Heart right ventricle (tissue), 16 donors: Measurements from ENCODE around the gene TMEM164. TPM values are rescaled to one million over a fixed set of nuclear protein-coding genes. Genes with fewer than 3 reads are reported as not detected.

Experiments
- ATAC-seq, 8 donors: fragments of 200-7000 bp; cut with Tn5 transposase; one replicate each; pipeline ENCODE4 v1.9.1; 2020; ENCODE audit warnings: mild to moderate bottlenecking in 8 of 8, moderate library complexity in 8 of 8, moderate number of reproducible peaks in 1 of 8
- DNase-seq, 2 donors: peaks; one replicate each; pipeline ENCODE4 v3.0.0-alpha.2; 2020
- H3K27ac ChIP-seq, 10 donors: fragments of 200-600 bp; sonication (generic) in 2 of 10; one replicate each; pipeline versions ENCODE4 v1.5.0 to v1.8.0; 2020 to 2022; ENCODE audit warnings: mild to moderate bottlenecking in 3 of 10
- H3K27me3 ChIP-seq, 7 donors: fragments of 200-600 bp; one replicate each; pipeline ENCODE4 v1.8.0; 2021 to 2022; ENCODE audit warnings: mild to moderate bottlenecking in 2 of 7
- H3K36me3 ChIP-seq, 9 donors: fragments of 200-600 bp; sonication (generic) in 1 of 9; one replicate each; pipeline versions ENCODE4 v1.5.0 to v1.8.0; 2020 to 2022; ENCODE audit warnings: mild to moderate bottlenecking in 2 of 9
- H3K4me1 ChIP-seq, 9 donors: fragments of 200-600 bp; sonication (generic) in 1 of 9; one replicate each; pipeline versions ENCODE4 v1.5.0 to v1.8.0; 2020 to 2022; ENCODE audit warnings: mild to moderate bottlenecking in 4 of 9
- H3K4me3 ChIP-seq, 10 donors: fragments of 200-600 bp; sonication (generic) in 2 of 10; one replicate each; pipeline versions ENCODE4 v1.5.0 to v1.8.0; 2020 to 2022; ENCODE audit warnings: mild to moderate bottlenecking in 7 of 10, moderate library complexity in 2 of 10
- H3K9me3 ChIP-seq, 11 donors: fragments of 200-600 bp in 10 of 11; sonication (generic) in 2 of 11; one replicate each; pipeline versions ENCODE4 v1.5.0 to v1.8.0; 2013 to 2022; ENCODE audit warnings: mild to moderate bottlenecking in 2 of 11, control low read depth in 1 of 11, moderate library complexity in 1 of 11
- CTCF ChIP-seq, 9 donors: fragments of 200-600 bp; sonication (generic) in 2 of 9; IDR thresholded peaks; one replicate each; pipeline versions ENCODE4 v1.5.0 to v1.8.0; 2021 to 2022; ENCODE audit warnings: antibody characterized with exemption in 9 of 9, mild to moderate bottlenecking in 5 of 9, moderate library complexity in 1 of 9
- WGBS, 2 donors: extraction: QIAGEN DNeasy Blood & Tissue Kit; methylation state at CpG; one replicate each; pipeline ENCODE4 v1.1.7; 2013; ENCODE audit warnings: inconsistent platforms in 1 of 2; 5-methylcytosine and 5-hydroxymethylcytosine counted together
- intact Hi-C, 10 donors: fragments of 100-400 bp; cut with DNase I; formaldehyde crosslinking; loops; one replicate each; pipeline versions ENCODE4 v1.11.1 to v1.14.2; 2022
- polyA plus RNA-seq, 2 donors: library from polyadenylated mRNA; stranded (reverse); fragments of 200-250 nt; gene quantifications; one replicate each; pipeline ENCODE4 v1.2.3, GENCODE V29; 2013
- total RNA-seq, 10 donors: library from RNA; stranded (reverse); fragmentation: NEBNext Ultra II Directional in 3 of 10; extraction: Animal tissue kit (Norgen Biotek cat#: 25700) in 3 of 10; gene quantifications; one replicate each; pipeline versions ENCODE4 v1.2.1 to v1.2.4, GENCODE V29; 2021 to 2023
- donor health status: Arrhythmogenic right ventricular cardiomyopathy.
- donor health status: ischemic (EF 13 %, LVEDD 7.1; RV severe dilation, severe dysfunction).
- donor health status: healthy with polysubstance abuse.
- donor health status: DM: no; HTN: yes; CAD: no.
- donor health status: DM: no; HTN: no; CAD: no.
- donor health status: ischemic (EF 25% LVEDD 6.9; RV normal size, moderate dysfunction).
- donor health status: ischemic (EF 25% LVEDD 5.7; RV mildly dilated, moderate dysfunction).
- donor health status: healthy.
- donor health status: DM: yes; HTN: yes; CAD: no.
- donor health status: Ischemic cardiomyopathy.
- donor health status: ischemic (EF 35%, LVEDD 5.7; RV mildly dilated, moderate dysfunction).
- donor health status: nonischemic (EF 11% LVEDD 7.7; RV severe dilation, severe dysfunction).
- donor health status: DM: yes; HTN: yes; CAD: no.
- donor health status: PGD.
- donor health status: ischemic (EF 29% LVEDD 5.4; RV normal size, mild dysfunction).
- donor health status: nonischemic (EF 23%, LVEDD 6.1; RV moderate dilation, normal function).

Gene TMEM164
- total and polyA plus RNA-seq, 12 donors, result 9.7 to 60.6 (median 48.1) TPM

- DNase-seq (no peak), ATAC-seq (no peak)
- H3K27me3 ChIP-seq, result peaks cover 0 to 25% (median 0%) of the 10 kb centered on the region in 7 donors
- peaks cover 0 to 13% (median 0%) of the 10 kb centered on the region in 9 donors for H3K4me1 ChIP-seq
- intact Hi-C loops, result no loop called here
- TF ChIP-seq CTCF (IDR thresholded peaks at IDR 0.05), result no peak
- H3K27ac ChIP-seq, result no peak overlapping the region
- 81 to 82% methylated on average over 2 of the region's 2 CpGs for WGBS, 2 donors
- H3K9me3 ChIP-seq, result no peaks in the 10 kb centered on the region
- no peak overlapping the region for H3K4me3 ChIP-seq
- no peaks in the 10 kb centered on the region for H3K36me3 ChIP-seq
These were observed 31.1 kb downstream of the TMEM164 start for GRCh38 chrX:110034036-110034435.

- Histone ChIP-seq H3K27ac (no peak overlapping the region), H3K4me1 (peaks cover 0 to 8% (median 0%) of the 10 kb centered on the region in 9 donors), H3K4me3 (no peak overlapping the region), H3K9me3 (no peaks in the 10 kb centered on the region), H3K36me3 (no peaks in the 10 kb centered on the region), H3K27me3 (peaks cover 0 to 20% (median 0%) of the 10 kb centered on the region in 7 donors)
- TF ChIP-seq CTCF (IDR thresholded peaks at IDR 0.05), result no peak
- WGBS, 2 donors, result 39 to 48% methylated on average over 3 of the region's 3 CpGs
- intact Hi-C loops, result no loop called here
- no peak for ATAC-seq
- DNase-seq, result no peak
These were observed 33.5 kb downstream of the TMEM164 start for GRCh38 chrX:110036162-110037033.

GRCh38 chrX:110037178-110037577 is 34.3 kb downstream of the TMEM164 start:
- Histone ChIP-seq H3K27ac (no peak overlapping the region), H3K9me3 (no peaks in the 10 kb centered on the region), H3K36me3 (no peaks in the 10 kb centered on the region), H3K27me3 (peaks cover 0 to 16% (median 0%) of the 10 kb centered on the region in 7 donors), H3K4me3 (no peak overlapping the region), H3K4me1 (peaks cover 0 to 10% (median 3%) of the 10 kb centered on the region in 9 donors)
- ATAC-seq (peak in 1 of 8 donors; percentile 36), DNase-seq (no peak)
- WGBS, 2 donors, result 78 to 79% methylated on average over 2 of the region's 2 CpGs
- intact Hi-C loops, result no loop called here
- no peak for TF ChIP-seq CTCF (IDR thresholded peaks at IDR 0.05)

- Histone ChIP-seq H3K4me3 (no peak overlapping the region), H3K4me1 (peaks cover 0 to 19% (median 10%) of the 10 kb centered on the region in 9 donors), H3K27ac (no peak overlapping the region), H3K27me3 (peaks cover 0 to 7% (median 0%) of the 10 kb centered on the region in 7 donors), H3K9me3 (no peaks in the 10 kb centered on the region), H3K36me3 (no peaks in the 10 kb centered on the region)
- no peak for ATAC-seq
- no peak for DNase-seq
- no peak for TF ChIP-seq CTCF (IDR thresholded peaks at IDR 0.05)
- intact Hi-C loops, result no loop called here
These were observed 36.0 kb downstream of the TMEM164 start for GRCh38 chrX:110038900-110039299.
